Erythroblast (primary cell): ENCODE data around the gene PWWP2B.

Source experiments
- GATA1 ChIP-seq: IDR thresholded peaks from 2 replicates; pipeline ENCODE4 v1.6.1; 2011; ENCODE audit warnings: low read depth, mild to moderate bottlenecking, control low read depth, low read length, moderate library complexity
- POLR2A ChIP-seq: IDR thresholded peaks from 2 replicates; pipeline ENCODE4 v1.6.1; 2011; ENCODE audit warnings: mild to moderate bottlenecking, low read length

DNA sequence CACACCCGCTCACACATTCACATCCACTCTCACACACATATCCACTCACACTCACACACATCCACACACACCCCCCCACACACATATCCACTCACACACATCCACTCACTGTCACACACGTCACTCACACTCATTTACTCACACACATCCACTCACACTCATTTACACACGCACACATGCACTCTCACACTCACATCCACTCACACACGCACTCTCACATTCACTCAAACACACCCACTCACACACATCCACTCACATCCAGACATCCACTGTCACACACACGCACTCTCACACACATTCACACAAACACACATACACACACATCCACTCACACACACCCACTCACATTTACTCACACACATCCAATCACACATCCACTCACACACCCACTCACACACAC is 18.3 kb downstream of the PWWP2B start:
- TF ChIP-seq POLR2A, result no peak
- TF ChIP-seq GATA1, result no peak
